Measurements from ENCODE around the gene MAGI2.

GRCh38 chr7:79130715-79131114 lies 322.8 kb downstream of the MAGI2 start:
- TF ChIP-seq CTCF (IDR thresholded peaks at IDR 0.05; ENCODE audit: extremely low read depth in 1 of 2, insufficient read depth in 1 of 2, low read depth in 1 of 2, low read length in 2 of 2), result no peak
- no peak for TF ChIP-seq EZH2 (IDR thresholded peaks at IDR 0.05; ENCODE audit: borderline replicate concordance, low read depth, low read length, severe bottlenecking)
- no peak for TF ChIP-seq POLR2A (IDR thresholded peaks at IDR 0.05; ENCODE audit: low read depth, low read length)
- no peak for TF ChIP-seq POLR2AphosphoS5 (IDR thresholded peaks at IDR 0.05; ENCODE audit: insufficient read depth, low read depth, low read length)
